Smooth muscle cell (in vitro differentiated cells): ENCODE results near the gene HMGCL. TPM values are rescaled to one million over a fixed set of nuclear protein-coding genes. Genes with fewer than 3 reads are reported as not detected.
"Not testable (repeated sequence)": the region's sequence is repeated elsewhere in the genome, so short reads cannot be mapped to it uniquely, and the experiment has no call there.

Source experiments
- DNase-seq: peaks from one replicate; lab custom pipeline; 2025; ENCODE audit not compliant: unreplicated experiment; lab: John Stamatoyannopoulos, UW
- H2AFZ ChIP-seq: fragments of 200-600 bp; sonication (generic); 2 replicates; pipeline ENCODE4 v1.6.0; 2016; ENCODE audit warnings: antibody characterized with exemption, low read depth, mild to moderate bottlenecking
- H3F3A ChIP-seq: fragments of 200-600 bp; sonication (generic); 2 replicates; pipeline ENCODE4 v1.6.0; 2017; ENCODE audit warnings: antibody characterized with exemption, low read depth
- H3K27ac ChIP-seq: fragments of 200-600 bp; sonication (generic); 2 replicates; pipeline ENCODE4 v1.5.1; 2016; ENCODE audit warnings: low read depth, mild to moderate bottlenecking
- H3K27me3 ChIP-seq: fragments of 200-600 bp; sonication (generic); 2 replicates; pipeline ENCODE4 v1.6.1; 2016; ENCODE audit warnings: low read depth, mild to moderate bottlenecking
- H3K36me3 ChIP-seq: fragments of 200-600 bp; sonication (generic); 2 replicates; pipeline ENCODE4 v1.5.1; 2016; ENCODE audit warnings: low read depth
- H3K4me1 ChIP-seq: fragments of 200-600 bp; sonication (generic); 2 replicates; pipeline ENCODE4 v1.5.1; 2016; ENCODE audit warnings: low read depth
- H3K4me2 ChIP-seq: fragments of 200-600 bp; sonication (generic); 2 replicates; pipeline ENCODE4 v1.6.0; 2016; ENCODE audit warnings: mild to moderate bottlenecking
- H3K4me3 ChIP-seq: fragments of 200-600 bp; sonication (generic); 2 replicates; pipeline ENCODE4 v1.5.1; 2016; ENCODE audit warnings: mild to moderate bottlenecking
- H3K79me2 ChIP-seq: fragments of 200-600 bp; sonication (generic); 2 replicates; pipeline ENCODE4 v1.6.0; 2016; ENCODE audit warnings: low read depth, mild to moderate bottlenecking
- H3K9ac ChIP-seq: fragments of 200-600 bp; sonication (generic); 2 replicates; pipeline ENCODE4 v1.6.0; 2016; ENCODE audit warnings: low read depth
- H3K9me3 ChIP-seq: fragments of 200-600 bp; sonication (generic); replicated peaks from 2 replicates; pipeline ENCODE4 v1.5.1; 2016; ENCODE audit warnings: low read depth
- H4K20me1 ChIP-seq: fragments of 200-600 bp; sonication (generic); 2 replicates; pipeline ENCODE4 v1.6.0; 2016; ENCODE audit warnings: low read depth
- CTCF ChIP-seq: fragments of 200-600 bp; sonication (generic); IDR thresholded peaks from 2 replicates; pipeline ENCODE4 v1.5.1; 2017; ENCODE audit warnings: borderline replicate concordance, mild to moderate bottlenecking, antibody characterized with exemption; ENCODE audit not compliant: insufficient read depth, poor library complexity, severe bottlenecking
- WGBS: methylation state at CpG from one replicate; pipeline ENCODE4 v1.1.7; 2016; ENCODE audit warnings: low lambda C conversion rate; 5-methylcytosine and 5-hydroxymethylcytosine counted together
- polyA plus RNA-seq: library from polyadenylated mRNA; unstranded; fragments of >200 nt; fragmentation: Nextera tagmentation; extraction: Ambion mirVana; gene quantifications from 2 replicates; pipeline ENCODE4 v1.2.1, GENCODE V29; 2016
- total RNA-seq: library from RNA; depleted of rRNA; stranded (reverse); fragments of >200 nt; gene quantifications from 2 replicates; pipeline ENCODE4 v1.2.3, GENCODE V29; 2014

HMGCL gene
- total and polyA plus RNA-seq, 2 experiments from 2014 or later = 43.0 to 51.2 TPM

- Histone ChIP-seq H3K9me3 (no peaks in the 10 kb centered on the region), H3K36me3 (no peaks in the 10 kb centered on the region), H3K79me2 (peaks cover 19% of the 10 kb centered on the region), H3K4me3 (no peak overlapping the region), H3K4me2 (no peak overlapping the region), H3K4me1 (peaks cover 11% of the 10 kb centered on the region), H3K9ac (no peak overlapping the region), H2AFZ (no peak overlapping the region), H3K27me3 (no peaks in the 10 kb centered on the region), H3K27ac (no peak overlapping the region), H4K20me1 (peaks cover 11% of the 10 kb centered on the region), H3F3A (peaks cover 5% of the 10 kb centered on the region)
- DNase-seq = no peak
- TF ChIP-seq CTCF = no peak
- 96% methylated on average over 15 of the region's 16 CpGs for WGBS
These were observed 29.4 kb downstream of the HMGCL start for GRCh38 chr1:23795676-23796465.

GRCh38 chr1:23794732-23795182, 30.5 kb downstream of the HMGCL start:
- not testable (repeated sequence) for H3K9me3 ChIP-seq, H3K36me3 ChIP-seq, H3K4me3 ChIP-seq, H3K27ac ChIP-seq, H3K4me2 ChIP-seq, H3K9ac ChIP-seq, H2AFZ ChIP-seq, H3K27me3 ChIP-seq, DNase-seq
- WGBS = 89% methylated on average over 9 of the region's 9 CpGs
- Histone ChIP-seq H3F3A (peaks cover 12% of the 10 kb centered on the region), H4K20me1 (peaks cover 11% of the 10 kb centered on the region), H3K79me2 (peaks cover 19% of the 10 kb centered on the region), H3K4me1 (peaks cover 17% of the 10 kb centered on the region)

GRCh38 chr1:23793861-23794731, 31.1 kb downstream of the HMGCL start:
- no peaks in the 10 kb centered on the region for H3K9me3 ChIP-seq
- no peaks in the 10 kb centered on the region for H3K27me3 ChIP-seq
- no peak overlapping the region for H3K4me2 ChIP-seq
- H4K20me1 ChIP-seq = peaks cover 11% of the 10 kb centered on the region
- H3K4me1 ChIP-seq = peaks cover 13% of the 10 kb centered on the region
- no peak overlapping the region for H3K9ac ChIP-seq
- no peak for TF ChIP-seq CTCF
- no peak overlapping the region for H3K4me3 ChIP-seq
- no peak overlapping the region for H2AFZ ChIP-seq
- peaks cover 19% of the 10 kb centered on the region for H3K79me2 ChIP-seq
- peaks cover 18% of the 10 kb centered on the region for H3F3A ChIP-seq
- WGBS = 94% methylated on average over 17 of the region's 21 CpGs
- H3K36me3 ChIP-seq = no peaks in the 10 kb centered on the region
- no peak overlapping the region for H3K27ac ChIP-seq
- no peak for DNase-seq
